K562 (cell line): ENCODE data around the gene APEX2. TPM values are rescaled to one million over a fixed set of nuclear protein-coding genes. Genes with fewer than 3 reads are reported as not detected.

Source experiments
- ARNT ChIP-seq, 2 experiments: fragments of 450-650 bp; IDR thresholded peaks; 2 replicates each; pipeline ENCODE4 v1.6.1; 2016; ENCODE audit warnings: mild to moderate bottlenecking in 1 of 2
- ATF7 ChIP-seq: fragments of 450-650 bp; IDR thresholded peaks from 2 replicates; pipeline ENCODE4 v1.7.1; 2014; ENCODE audit warnings: mild to moderate bottlenecking, moderate library complexity
- CBX3 ChIP-seq, 2 experiments: IDR thresholded peaks; 1 replicate in 1 of 2; 2 replicates in 1 of 2; pipeline ENCODE4 v1.6.1; 2012; ENCODE audit warnings: inconsistent platforms in 2 of 2, low read length in 2 of 2, borderline replicate concordance in 1 of 2, control low read depth in 1 of 2
- CHD4 ChIP-seq: fragments of 200-600 bp; sonication (generic); IDR thresholded peaks from 3 replicates; pipeline ENCODE4 v1.6.1; 2012; ENCODE audit warnings: low read depth, mild to moderate bottlenecking, mixed read lengths, low read length, inconsistent platforms; ENCODE audit not compliant: insufficient read depth, insufficient replicate concordance, poor library complexity, severe bottlenecking
- FOXK2 ChIP-seq, 2 experiments: fragments of 450-650 bp; IDR thresholded peaks in 1 of 2; conservative IDR thresholded peaks in 1 of 2; 2 replicates each; pipeline ENCODE4 v1.6.1; 2016; ENCODE audit warnings: low read depth in 2 of 2, mild to moderate bottlenecking in 1 of 2
- GTF2A2 ChIP-seq: IDR thresholded peaks from 2 replicates; pipeline ENCODE4 v1.6.1; 2016; ENCODE audit warnings: mild to moderate bottlenecking, missing genetic modification characterization, missing compliant biosample characterization
- HDAC1 ChIP-seq, 2 experiments: fragments of 450-650 bp; IDR thresholded peaks; 2 replicates each; pipeline ENCODE4 v1.6.1; 2016 to 2017; ENCODE audit warnings: inconsistent platforms in 1 of 2, mild to moderate bottlenecking in 1 of 2, moderate library complexity in 1 of 2
- HDGF ChIP-seq: fragments of 450-650 bp; IDR thresholded peaks from 2 replicates; pipeline ENCODE4 v1.6.1; 2016
- NCOR1 ChIP-seq: fragments of 450-650 bp; IDR thresholded peaks from 2 replicates; pipeline ENCODE4 v1.6.1; 2016; ENCODE audit warnings: mild to moderate bottlenecking, moderate library complexity
- POLR3G ChIP-seq: IDR thresholded peaks from 2 replicates; pipeline ENCODE4 v1.6.1; 2011; ENCODE audit not compliant: insufficient read length, insufficient replicate concordance; ENCODE audit errors: extremely low read depth
- RAD21 ChIP-seq, 2 experiments: fragments of 250-450 bp in 1 of 2; fragments of 450-650 bp in 1 of 2; sonication (Bioruptor Pico) in 1 of 2; formaldehyde crosslinking in 1 of 2; IDR thresholded peaks in 1 of 2; conservative IDR thresholded peaks in 1 of 2; 2 replicates each; pipeline versions ENCODE4 v1.4.0 to v1.8.0; 2020 to 2022; ENCODE audit warnings: mild to moderate bottlenecking in 2 of 2, moderate library complexity in 1 of 2
- RBM17 ChIP-seq: fragments of 200-400 bp; formaldehyde crosslinking; IDR thresholded peaks from 2 replicates; pipeline ENCODE4 v1.6.1; 2017; ENCODE audit warnings: low read depth, mild to moderate bottlenecking, low read length, borderline replicate concordance
- RBM25 ChIP-seq: fragments of 200-400 bp; formaldehyde crosslinking; IDR thresholded peaks from 2 replicates; pipeline ENCODE4 v1.6.1; 2018; ENCODE audit warnings: low read length, low read depth, moderate library complexity; ENCODE audit not compliant: severe bottlenecking
- RFX5 ChIP-seq: IDR thresholded peaks from 2 replicates; pipeline ENCODE4 v1.6.1; 2011; ENCODE audit warnings: low read depth, mild to moderate bottlenecking, improper control_type of control experiment, low read length
- SMARCA4 ChIP-seq: fragments of 450-650 bp; IDR thresholded peaks from 2 replicates; pipeline ENCODE4 v1.6.1; 2016
- TAF7 ChIP-seq: fragments of 450-650 bp; IDR thresholded peaks from 2 replicates; pipeline ENCODE4 v1.6.1; 2016; ENCODE audit warnings: missing genetic modification characterization, missing compliant biosample characterization
- TARDBP ChIP-seq: fragments of 450-650 bp; IDR thresholded peaks from 2 replicates; pipeline ENCODE4 v1.6.1; 2016
- ZBTB1 ChIP-seq: sonication (generic); formaldehyde crosslinking; IDR thresholded peaks from 2 replicates; pipeline ENCODE4 v1.8.1; 2023; ENCODE audit warnings: missing genetic modification reagents, low read depth, mild to moderate bottlenecking, borderline replicate concordance
- ZNF121 ChIP-seq: sonication (generic); formaldehyde crosslinking; conservative IDR thresholded peaks from 2 replicates; pipeline ENCODE4 v1.8.0; 2022; ENCODE audit warnings: missing genetic modification reagents
- ZNF217 ChIP-seq: sonication (generic); formaldehyde crosslinking; IDR thresholded peaks from 2 replicates; pipeline ENCODE4 v1.8.0; 2022; ENCODE audit warnings: mild to moderate bottlenecking, missing genetic modification reagents
- ZNF347 ChIP-seq: fragments of 450-650 bp; formaldehyde crosslinking; IDR thresholded peaks from 2 replicates; pipeline ENCODE4 v1.4.0; 2020; ENCODE audit warnings: low read depth, mild to moderate bottlenecking, moderate library complexity
- ZNF444 ChIP-seq: fragments of 250-450 bp; sonication (Bioruptor Pico); IDR thresholded peaks from 2 replicates; pipeline ENCODE4 v1.4.0; 2020; ENCODE audit warnings: mild to moderate bottlenecking, moderate library complexity
- ZNF445 ChIP-seq: fragments of 250-450 bp; sonication (Bioruptor Pico); IDR thresholded peaks from 2 replicates; pipeline ENCODE4 v1.4.0; 2020; ENCODE audit warnings: low read depth, mild to moderate bottlenecking, moderate library complexity
- ZNF449 ChIP-seq: fragments of 250-450 bp; sonication (Bioruptor Pico); IDR thresholded peaks from 2 replicates; pipeline ENCODE4 v1.8.0; 2022; ENCODE audit warnings: moderate library complexity, mild to moderate bottlenecking, inconsistent platforms
- polyA plus RNA-seq, 8 experiments: library from polyadenylated mRNA; depleted of rRNA in 4 of 8; stranded (reverse) in 5 of 8; unstranded in 3 of 8; fragments of >200 nt; fragmentation: Nextera tagmentation in 2 of 8; fragmentation: Illumina TruSeq in 1 of 8; extraction: Ambion mirVana in 2 of 8; extraction: Trizol in 1 of 8; gene quantifications; 2 replicates each; pipeline versions ENCODE4 v1.2.1 to v1.2.3, GENCODE V29; 2011 to 2014; ENCODE audit warnings: inconsistent platforms in 1 of 8, missing spikeins in 1 of 8
- total RNA-seq, 7 experiments: library from RNA; depleted of rRNA in 6 of 7; stranded (reverse); fragments of >200 nt in 6 of 7; fragmentation: Illumina TruSeq in 2 of 7; extraction: Trizol in 2 of 7; gene quantifications; 2 replicates each; pipeline versions ENCODE4 v1.2.1 to v1.2.3, GENCODE V29; 2011 to 2021; ENCODE audit warnings: low replicate concordance in 1 of 7
- TF ChIP-seq, protein P1 (sequence below): fragments of 450-650 bp; IDR thresholded peaks from 2 replicates; pipeline ENCODE4 v1.6.1; 2018; ENCODE audit not compliant: partially characterized antibody

APEX2 gene
- total and polyA plus RNA-seq, 9 of the 15 experiments (the other 6 are each of a cell fraction or from before 2014, with no cell fraction given): 9.4 to 34.2 (median 25.9) TPM

DNA sequence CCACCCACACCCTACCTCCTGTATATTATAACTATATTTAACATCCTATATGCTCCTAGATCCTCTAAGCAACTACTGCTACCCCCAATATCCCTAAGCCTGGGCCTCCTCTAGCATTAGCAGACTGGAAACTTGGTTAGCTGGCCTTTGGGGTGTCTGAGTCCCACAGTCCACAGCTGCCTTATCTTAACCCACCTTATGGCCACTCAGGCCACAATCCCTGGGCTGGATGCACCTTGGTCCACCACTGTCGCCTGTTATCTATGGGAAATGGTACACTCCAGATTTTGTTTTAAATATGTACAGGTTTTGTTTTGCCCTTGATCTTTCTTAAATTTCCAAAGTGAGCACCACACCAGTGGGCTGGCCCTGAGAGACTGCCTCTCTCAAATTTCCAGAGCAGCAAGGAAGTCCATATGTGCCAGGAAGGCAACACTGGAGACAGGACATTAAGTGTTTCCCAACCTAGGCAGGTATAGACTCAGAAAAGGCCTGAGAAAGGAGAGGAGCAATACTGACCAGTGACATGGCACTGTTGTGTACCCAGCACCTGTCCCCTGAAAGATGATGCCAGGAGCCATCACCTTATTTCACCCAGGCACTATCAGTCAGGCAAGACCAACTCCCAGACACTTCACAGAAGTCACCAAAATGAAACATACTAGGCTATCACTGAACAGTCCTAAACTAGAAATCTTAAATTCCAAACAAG, 7.1 kb upstream of the APEX2 start (continued):
- TF ChIP-seq, protein P1, sequence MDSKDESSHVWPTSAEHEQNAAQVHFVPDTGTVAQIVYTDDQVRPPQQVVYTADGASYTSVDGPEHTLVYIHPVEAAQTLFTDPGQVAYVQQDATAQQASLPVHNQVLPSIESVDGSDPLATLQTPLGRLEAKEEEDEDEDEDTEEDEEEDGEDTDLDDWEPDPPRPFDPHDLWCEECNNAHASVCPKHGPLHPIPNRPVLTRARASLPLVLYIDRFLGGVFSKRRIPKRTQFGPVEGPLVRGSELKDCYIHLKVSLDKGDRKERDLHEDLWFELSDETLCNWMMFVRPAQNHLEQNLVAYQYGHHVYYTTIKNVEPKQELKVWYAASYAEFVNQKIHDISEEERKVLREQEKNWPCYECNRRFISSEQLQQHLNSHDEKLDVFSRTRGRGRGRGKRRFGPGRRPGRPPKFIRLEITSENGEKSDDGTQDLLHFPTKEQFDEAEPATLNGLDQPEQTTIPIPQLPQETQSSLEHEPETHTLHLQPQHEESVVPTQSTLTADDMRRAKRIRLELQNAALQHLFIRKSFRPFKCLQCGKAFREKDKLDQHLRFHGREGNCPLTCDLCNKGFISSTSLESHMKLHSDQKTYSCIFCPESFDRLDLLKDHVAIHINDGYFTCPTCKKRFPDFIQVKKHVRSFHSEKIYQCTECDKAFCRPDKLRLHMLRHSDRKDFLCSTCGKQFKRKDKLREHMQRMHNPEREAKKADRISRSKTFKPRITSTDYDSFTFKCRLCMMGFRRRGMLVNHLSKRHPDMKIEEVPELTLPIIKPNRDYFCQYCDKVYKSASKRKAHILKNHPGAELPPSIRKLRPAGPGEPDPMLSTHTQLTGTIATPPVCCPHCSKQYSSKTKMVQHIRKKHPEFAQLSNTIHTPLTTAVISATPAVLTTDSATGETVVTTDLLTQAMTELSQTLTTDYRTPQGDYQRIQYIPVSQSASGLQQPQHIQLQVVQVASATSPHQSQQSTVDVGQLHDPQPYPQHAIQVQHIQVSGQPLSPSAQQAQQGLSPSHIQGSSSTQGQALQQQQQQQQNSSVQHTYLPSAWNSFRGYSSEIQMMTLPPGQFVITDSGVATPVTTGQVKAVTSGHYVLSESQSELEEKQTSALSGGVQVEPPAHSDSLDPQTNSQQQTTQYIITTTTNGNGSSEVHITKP: peak; percentile 90
- TF ChIP-seq ZNF449 (CRISPR knock-in tag) (no peak), ATF7 (no peak), ZNF444 (CRISPR knock-in tag) (no peak), ZNF445 (no peak), TAF7 (no peak), HDGF (no peak), FOXK2 (conservative IDR thresholded peaks at IDR 0.05 in 1 of 2, IDR thresholded peaks at IDR 0.05 in 1 of 2; ENCODE audit: low read depth in 2 of 2) (0 out of 4 replicates have a peak, but pooled peaks of 1 of the 2 experiments have one; percentile 24), SMARCA4 (peak; percentile 38; the same call in 1 of the 2 replicates), TARDBP (no peak), GTF2A2 (tag) (no peak), POLR3G (no peak), NCOR1 (peak; percentile 65), RAD21 (CRISPR knock-in tag; conservative IDR thresholded peaks at IDR 0.05 in 1 of 2, IDR thresholded peaks at IDR 0.05 in 1 of 2) (no peak), HDAC1 (IDR thresholded peaks at IDR 0.05) (no peak), ZBTB1 (no peak), ZNF347 (CRISPR knock-in tag) (no peak), CBX3 (IDR thresholded peaks at IDR 0.05; ENCODE audit: borderline replicate concordance in 1 of 2, low read length in 2 of 2) (no peak), ZNF217 (CRISPR knock-in tag) (no peak), RBM17 (no peak), ZNF121 (CRISPR knock-in tag) (no peak), RFX5 (no peak), ARNT (IDR thresholded peaks at IDR 0.05) (no peak), RBM25 (no peak), CHD4 (no peak)
